ENCODE data around the gene RAB3C.

- TF ChIP-seq CTCF (IDR thresholded peaks at IDR 0.05) (no peak), EZH2 (IDR thresholded peaks at IDR 0.05) (no peak), EZH2phosphoT487 (IDR thresholded peaks at IDR 0.05) (no peak)
Measured at GRCh38 chr5:58716713-58717112, 133.8 kb downstream of the RAB3C start.

All from neural progenitor cell (in vitro differentiated cells).